ENCODE data around the gene KCTD12.

DNA sequence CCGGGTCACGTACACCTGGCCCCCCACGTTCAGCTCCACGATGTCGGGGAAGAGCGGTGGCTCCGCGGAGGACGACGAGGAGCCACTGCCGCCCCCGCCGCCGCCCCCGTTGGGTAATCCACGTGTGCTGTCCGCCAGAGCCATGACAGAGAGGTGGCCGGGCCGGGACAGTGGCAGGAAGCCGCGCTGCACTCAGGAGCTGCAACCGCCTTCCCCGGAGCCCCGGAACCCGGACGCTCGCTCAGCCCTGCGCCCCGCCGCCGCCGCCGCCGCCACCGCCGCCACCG is 257 bp downstream of the KCTD12 start:
- TF ChIP-seq, protein P1, sequence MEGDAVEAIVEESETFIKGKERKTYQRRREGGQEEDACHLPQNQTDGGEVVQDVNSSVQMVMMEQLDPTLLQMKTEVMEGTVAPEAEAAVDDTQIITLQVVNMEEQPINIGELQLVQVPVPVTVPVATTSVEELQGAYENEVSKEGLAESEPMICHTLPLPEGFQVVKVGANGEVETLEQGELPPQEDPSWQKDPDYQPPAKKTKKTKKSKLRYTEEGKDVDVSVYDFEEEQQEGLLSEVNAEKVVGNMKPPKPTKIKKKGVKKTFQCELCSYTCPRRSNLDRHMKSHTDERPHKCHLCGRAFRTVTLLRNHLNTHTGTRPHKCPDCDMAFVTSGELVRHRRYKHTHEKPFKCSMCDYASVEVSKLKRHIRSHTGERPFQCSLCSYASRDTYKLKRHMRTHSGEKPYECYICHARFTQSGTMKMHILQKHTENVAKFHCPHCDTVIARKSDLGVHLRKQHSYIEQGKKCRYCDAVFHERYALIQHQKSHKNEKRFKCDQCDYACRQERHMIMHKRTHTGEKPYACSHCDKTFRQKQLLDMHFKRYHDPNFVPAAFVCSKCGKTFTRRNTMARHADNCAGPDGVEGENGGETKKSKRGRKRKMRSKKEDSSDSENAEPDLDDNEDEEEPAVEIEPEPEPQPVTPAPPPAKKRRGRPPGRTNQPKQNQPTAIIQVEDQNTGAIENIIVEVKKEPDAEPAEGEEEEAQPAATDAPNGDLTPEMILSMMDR (IDR thresholded peaks at IDR 0.05; ENCODE audit: low read length) = no peak
- TF ChIP-seq EZH2 (IDR thresholded peaks at IDR 0.05; ENCODE audit: borderline replicate concordance, low read length) = no peak

All from OCI-LY1 (cell line).